Measurements from ENCODE around the gene DAP.
A peak's percentile ranks its signal among the peaks of the same experiment; 100 is the strongest.
"Not testable (repeated sequence)": the region's sequence is repeated elsewhere in the genome, so short reads cannot be mapped to it uniquely, and the experiment has no call there.

Gene DAP, protein sequence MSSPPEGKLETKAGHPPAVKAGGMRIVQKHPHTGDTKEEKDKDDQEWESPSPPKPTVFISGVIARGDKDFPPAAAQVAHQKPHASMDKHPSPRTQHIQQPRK

DNA sequence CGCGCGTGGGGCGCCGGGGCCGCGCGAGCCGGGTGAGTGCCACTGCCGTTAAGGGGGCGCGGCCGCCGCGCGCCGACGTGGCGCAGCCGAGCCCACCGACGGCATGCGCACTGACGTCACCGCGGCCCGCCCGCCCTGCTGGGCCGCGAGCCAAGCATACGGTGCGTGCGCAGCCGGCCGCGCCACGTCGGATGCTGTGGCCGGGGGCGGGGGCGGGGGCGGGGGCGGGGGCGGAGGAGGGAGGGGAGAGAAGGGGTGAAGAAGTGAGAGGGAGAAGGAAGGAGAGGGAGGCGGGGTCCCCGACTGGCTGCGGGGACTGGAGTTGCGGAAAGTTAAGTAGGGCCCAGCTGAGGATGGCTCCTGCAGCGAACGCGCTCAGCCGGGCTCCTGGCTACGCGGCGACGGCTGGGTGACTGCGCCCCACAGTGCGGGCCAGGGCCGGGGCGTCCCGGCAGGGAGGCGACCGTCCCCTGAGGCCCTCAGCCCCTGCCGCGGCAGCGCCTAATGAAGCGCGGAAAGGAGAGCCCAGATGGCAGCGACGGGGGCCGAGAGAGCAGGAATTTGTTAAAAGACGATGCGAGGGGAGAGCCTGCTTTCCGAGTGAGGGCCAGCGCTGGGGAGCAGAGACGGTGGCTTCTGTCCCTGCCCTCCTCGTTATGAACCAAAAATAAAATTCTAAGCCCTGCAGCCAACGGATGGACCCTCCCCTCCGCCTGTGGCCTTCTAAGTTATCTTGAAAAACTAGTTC is at the start of gene DAP:
DAP (minus strand) TSS at position 50 of the 748 bp plus-strand sequence. CDS start 166 bp downstream, outside the sequence.
- peak; percentile 93 for DNase-seq

- no peak for DNase-seq
Measured at GRCh38 chr5:10808347-10809226, 47.6 kb upstream of the DAP start.

DNA sequence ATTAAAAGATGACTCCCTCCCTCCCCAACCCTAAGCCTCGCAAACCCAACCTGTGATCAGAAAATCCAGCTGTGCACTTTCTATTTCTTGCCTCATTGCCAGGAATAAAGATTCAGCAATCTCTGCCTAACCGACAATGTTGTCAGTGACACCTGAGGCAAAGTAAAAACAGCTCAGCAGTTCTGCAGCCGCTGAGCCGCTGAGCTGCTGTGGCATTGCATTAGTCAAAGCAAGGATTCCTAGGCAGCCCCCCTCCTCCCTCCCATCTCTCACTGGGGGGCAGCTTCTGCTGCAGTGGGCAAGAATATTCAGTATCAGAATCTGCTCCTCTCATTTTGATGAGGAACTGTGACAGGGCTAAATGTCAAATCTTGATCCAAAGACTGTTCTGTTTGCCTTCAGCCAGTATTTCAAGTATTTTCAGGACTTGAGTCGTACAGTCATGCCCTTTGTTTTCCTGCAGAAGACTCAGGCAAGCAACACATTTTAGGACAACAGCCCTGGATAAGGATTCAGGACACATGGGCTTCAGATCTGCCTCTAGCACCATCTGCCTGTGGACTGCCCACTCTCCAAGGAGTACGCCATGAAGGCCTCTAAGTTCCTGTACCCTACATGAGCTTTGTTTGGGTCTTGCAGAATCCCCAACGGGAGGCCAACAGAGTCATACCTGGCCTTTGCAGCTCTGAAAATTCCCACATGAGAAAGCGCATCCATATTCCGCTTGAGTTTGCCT is 41.1 kb upstream of the DAP start:
- no peak for DNase-seq

- DNase-seq = no peak
Measured at GRCh38 chr5:10800852-10801251, 39.8 kb upstream of the DAP start.

DNA sequence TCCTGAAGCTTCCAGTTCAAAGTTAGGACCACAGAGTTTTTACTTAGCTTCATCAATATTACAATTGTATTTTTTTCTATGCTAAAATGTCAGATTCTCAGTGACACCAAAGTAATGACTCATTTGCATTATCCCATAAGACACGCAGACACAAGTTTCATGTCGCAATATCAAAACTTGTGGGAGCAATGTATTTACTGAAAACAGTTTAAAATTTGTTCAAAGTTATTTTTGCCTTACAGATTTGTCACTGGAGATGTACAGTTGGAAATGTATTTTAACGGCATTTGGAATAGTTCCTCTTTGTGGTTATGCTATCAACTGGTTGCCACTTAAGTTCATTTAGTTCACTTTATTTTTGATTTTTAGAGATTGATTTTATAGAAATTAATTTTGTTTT is 36.2 kb upstream of the DAP start:
- DNase-seq = no peak

- DNase-seq = no peak
Measured at GRCh38 chr5:10793785-10794184, 32.8 kb upstream of the DAP start.

DNA sequence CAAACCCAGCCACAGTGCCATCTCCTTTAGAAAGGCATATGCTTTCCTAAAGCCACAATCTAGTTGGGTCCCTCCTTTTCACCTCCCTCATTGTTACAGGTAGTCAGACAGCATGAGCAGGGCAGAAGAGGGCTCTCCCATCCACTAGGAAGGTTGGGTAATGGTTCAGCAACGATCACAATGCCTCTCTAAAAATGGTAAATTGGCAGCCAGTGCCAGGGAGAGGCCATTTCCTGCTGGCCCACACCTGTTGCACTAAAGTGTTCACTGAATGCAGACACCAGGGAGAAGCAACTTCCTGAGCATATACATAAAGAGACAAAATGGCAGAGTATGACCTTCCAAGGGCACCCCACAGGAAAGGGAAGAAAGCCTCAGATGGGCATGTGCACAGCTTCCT is 31.3 kb upstream of the DAP start:
- DNase-seq = no peak

GRCh38 chr5:10789726-10790125 is 28.7 kb upstream of the DAP start:
- no peak for DNase-seq

DNA sequence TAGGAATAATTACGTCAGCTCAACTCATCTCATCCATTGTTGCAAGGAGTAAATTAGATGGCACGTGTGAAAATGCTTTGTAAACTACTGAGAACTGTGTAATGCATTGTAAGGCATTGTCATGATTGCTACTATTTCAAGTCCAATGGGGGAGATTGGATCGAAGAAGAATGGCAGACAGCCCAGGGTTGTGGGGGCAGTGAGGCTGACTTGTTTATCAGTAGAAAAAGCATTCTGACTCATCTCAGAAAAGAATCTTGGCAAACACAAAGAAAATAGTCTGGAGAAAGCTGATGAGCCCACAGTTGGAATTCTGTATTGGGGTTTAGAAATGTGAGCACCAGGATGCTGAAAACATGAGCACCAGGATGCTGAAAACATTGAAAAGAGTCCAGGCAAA is 28.0 kb upstream of the DAP start:
- DNase-seq = no peak

GRCh38 chr5:10788358-10788757 is 27.3 kb upstream of the DAP start:
- DNase-seq = no peak

GRCh38 chr5:10786835-10787234 is 25.8 kb upstream of the DAP start:
- DNase-seq = no peak

GRCh38 chr5:10780208-10780607 is 19.2 kb upstream of the DAP start:
- DNase-seq = not testable (repeated sequence)

DNA sequence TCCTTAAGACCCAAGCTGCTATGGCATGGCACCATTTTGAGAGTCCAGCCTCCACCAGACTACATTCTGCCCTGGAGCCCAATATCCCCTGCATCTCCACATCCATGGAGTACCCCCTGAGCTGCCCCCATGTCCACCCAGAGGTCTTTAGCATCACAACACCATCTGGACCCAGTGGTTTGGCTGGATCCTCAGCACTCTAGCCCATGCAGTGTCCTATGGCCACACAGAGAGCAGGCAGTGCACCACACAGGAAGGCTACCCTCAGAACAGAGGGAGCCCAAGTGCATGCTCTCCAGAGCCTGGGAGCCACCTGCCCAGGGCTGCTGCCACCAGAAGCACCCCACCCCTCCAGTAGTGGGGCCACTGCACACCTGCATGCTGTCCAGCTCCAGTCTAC is 18.6 kb upstream of the DAP start:
- DNase-seq = no peak

DNA sequence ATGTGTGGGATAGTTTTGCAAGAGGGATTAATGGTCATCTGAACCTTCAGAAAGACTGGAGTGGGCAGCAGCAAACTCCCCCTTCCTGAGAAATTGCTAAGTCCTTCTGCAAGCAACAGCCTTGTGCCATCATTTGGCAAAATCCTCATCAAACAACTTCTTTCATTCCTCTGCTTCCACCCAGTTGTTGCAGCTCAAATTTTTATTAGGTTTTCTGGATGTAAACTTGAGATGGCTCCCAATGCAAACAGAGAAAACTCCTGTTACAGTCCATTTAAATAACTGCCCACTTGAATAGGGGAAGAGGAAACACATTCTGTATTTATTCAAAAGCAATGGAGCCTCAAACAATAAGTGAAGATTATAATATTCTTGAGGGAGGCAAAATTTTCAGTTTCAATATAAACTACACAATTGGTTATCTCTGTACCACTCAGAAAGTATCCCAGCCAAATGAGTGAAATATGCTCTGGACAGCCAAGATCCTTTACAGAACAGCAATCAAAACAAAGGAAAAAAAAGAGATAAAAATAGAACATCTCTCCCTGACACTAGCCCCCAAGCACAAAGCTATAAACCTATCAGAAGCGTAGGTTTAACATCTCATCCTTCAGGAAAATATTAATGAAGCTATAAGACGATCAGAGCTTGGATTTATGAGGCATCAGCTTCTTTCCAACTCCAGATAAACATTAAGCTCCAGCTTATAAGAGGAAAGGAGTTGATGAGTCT is 17.3 kb upstream of the DAP start:
- DNase-seq = no peak

- DNase-seq = no peak
Measured at GRCh38 chr5:10775646-10776045, 14.6 kb upstream of the DAP start.

DNA sequence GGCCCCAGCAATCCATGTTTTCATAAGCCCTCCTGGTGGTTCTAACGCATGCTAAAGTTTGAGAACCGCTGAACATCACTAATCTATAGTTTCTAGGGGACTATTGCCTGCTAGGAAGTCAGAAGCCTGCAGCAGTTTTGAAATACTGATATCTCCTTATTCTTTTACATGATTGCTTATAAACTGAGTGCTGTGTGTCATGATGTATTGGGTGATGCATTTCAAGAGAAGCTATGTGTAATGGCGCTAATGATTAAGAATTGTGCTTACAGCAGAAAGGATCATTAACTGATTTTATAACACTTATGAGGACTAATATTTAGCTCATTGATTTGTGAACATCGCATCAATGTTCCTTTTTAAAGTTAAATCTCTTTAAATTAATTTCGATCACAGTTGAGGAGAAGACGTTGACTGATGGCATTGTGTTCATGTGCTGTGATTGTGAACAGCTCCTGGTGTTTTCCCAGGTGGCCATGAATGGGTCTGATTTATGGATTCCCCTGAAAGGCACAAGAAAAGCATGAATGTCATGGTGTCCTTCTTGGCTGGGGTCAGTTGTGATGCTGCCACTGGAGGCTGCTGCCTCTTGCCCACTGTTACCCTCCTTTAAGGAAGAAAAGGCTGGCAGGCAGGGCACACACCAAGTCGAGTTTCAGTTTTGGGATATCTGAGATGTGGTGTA is 12.0 kb upstream of the DAP start:
- DNase-seq = no peak

DNA sequence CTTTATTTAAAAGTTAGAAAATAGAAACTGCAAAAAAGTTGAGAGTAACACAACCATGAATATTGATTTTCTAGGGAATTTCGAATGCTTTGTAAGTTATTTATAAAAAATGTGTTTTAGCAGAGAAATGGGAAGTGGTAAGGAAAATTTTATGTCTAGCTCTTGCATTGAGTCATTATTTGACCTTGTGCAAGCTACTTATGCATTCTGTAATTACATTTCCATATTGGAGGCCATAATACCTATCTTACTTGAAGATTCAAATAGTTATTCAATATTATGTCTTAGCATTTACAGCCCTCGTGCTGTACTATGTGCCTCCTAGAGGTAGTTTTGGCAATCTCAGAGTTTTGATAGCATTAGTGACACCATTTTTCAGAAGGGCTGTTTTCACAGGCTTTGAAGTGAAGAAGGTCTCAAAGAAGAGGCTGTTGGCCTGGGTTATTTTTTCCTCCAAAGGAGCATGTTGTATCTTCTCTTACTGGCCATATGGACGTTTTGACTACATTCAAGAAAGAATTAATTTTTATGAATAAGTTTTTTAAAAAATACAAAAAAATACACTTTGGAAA is 7.4 kb upstream of the DAP start:
- DNase-seq = no peak

GRCh38 chr5:10762776-10763500 is 1.9 kb upstream of the DAP start:
- DNase-seq = no peak

GRCh38 chr5:10761933-10762775 is 1.1 kb upstream of the DAP start:
- DNase-seq = no peak

- no peak for DNase-seq
Measured at GRCh38 chr5:10760921-10761184, 181 bp downstream of the DAP start.

All from GDM1 (cell line).